GM18519 (cell line): ENCODE measurements around the gene CLCF1.
"Not testable (repeated sequence)": the region's sequence is repeated elsewhere in the genome, so short reads cannot be mapped to it uniquely, and the experiment has no call there.

ENCODE experiments used
- ATAC-seq: cut with Tn5 transposase; IDR thresholded peaks from one replicate; pipeline ENCODE4 v1.9.1; 2021; ENCODE audit warnings: mild to moderate bottlenecking, moderate library complexity; ENCODE audit not compliant: unreplicated experiment, low FRiP score

CLCF1 gene

GRCh38 chr11:67409261-67409666, 35.9 kb upstream of the CLCF1 start:
- no peak for ATAC-seq

GRCh38 chr11:67408437-67409200, 35.2 kb upstream of the CLCF1 start:
- no peak for ATAC-seq

- no peak for ATAC-seq
Measured at GRCh38 chr11:67407688-67408163, 34.3 kb upstream of the CLCF1 start.

- ATAC-seq: no peak
Measured at GRCh38 chr11:67406969-67407687, 33.7 kb upstream of the CLCF1 start.

- ATAC-seq: no peak
Measured at GRCh38 chr11:67406420-67406968, 33.1 kb upstream of the CLCF1 start.

- no peak for ATAC-seq
Measured at GRCh38 chr11:67405688-67406339, 32.4 kb upstream of the CLCF1 start.

GRCh38 chr11:67405196-67405567, 31.8 kb upstream of the CLCF1 start:
- ATAC-seq: no peak

GRCh38 chr11:67404515-67405195, 31.3 kb upstream of the CLCF1 start:
- ATAC-seq: no peak

- ATAC-seq: not testable (repeated sequence)
Measured at GRCh38 chr11:67403085-67403484, 29.7 kb upstream of the CLCF1 start.

GRCh38 chr11:67402192-67402839, 28.9 kb upstream of the CLCF1 start:
- not testable (repeated sequence) for ATAC-seq

- peak; percentile 32 for ATAC-seq
Measured at GRCh38 chr11:67401495-67402191, 28.2 kb upstream of the CLCF1 start, which contains the start of gene PPP1CA. Gene PPP1CA, minus strand, starts transcription at chr11:67401858. Its CDS starts 76 bp downstream, at chr11:67401782.

GRCh38 chr11:67400942-67401494, 27.6 kb upstream of the CLCF1 start:
- peak; percentile 14 for ATAC-seq

GRCh38 chr11:67400251-67400941, 27.0 kb upstream of the CLCF1 start:
- ATAC-seq: no peak

GRCh38 chr11:67398661-67399563, 25.5 kb upstream of the CLCF1 start:
- ATAC-seq: no peak

GRCh38 chr11:67397986-67398660, 24.7 kb upstream of the CLCF1 start:
- ATAC-seq: no peak

- no peak for ATAC-seq
Measured at GRCh38 chr11:67397536-67397935, 24.1 kb upstream of the CLCF1 start.
